Muscle layer of colon (tissue), 2 donors: ENCODE data around the gene CPLANE1.
"Not testable (repeated sequence)": the region's sequence is repeated elsewhere in the genome, so short reads cannot be mapped to it uniquely, and the experiment has no call there.

Experiments used
- H3K27ac ChIP-seq: one replicate; pipeline ENCODE4 v1.7.0; 2013; ENCODE audit warnings: low read depth, mild to moderate bottlenecking, low read length, moderate library complexity
- H3K27me3 ChIP-seq, 2 donors: one replicate each; pipeline ENCODE4 v1.7.0; 2013; ENCODE audit warnings: low read length in 2 of 2, mild to moderate bottlenecking in 2 of 2; ENCODE audit not compliant: insufficient read depth in 2 of 2, control insufficient read depth in 1 of 2
- H3K36me3 ChIP-seq: one replicate; pipeline ENCODE4 v1.7.0; 2013; ENCODE audit warnings: mild to moderate bottlenecking, low read length; ENCODE audit not compliant: insufficient read depth
- H3K4me1 ChIP-seq: one replicate; pipeline ENCODE4 v1.7.0; 2013; ENCODE audit warnings: mild to moderate bottlenecking, low read length; ENCODE audit not compliant: insufficient read depth
- H3K4me3 ChIP-seq, 2 donors: one replicate each; pipeline ENCODE4 v1.7.0; 2013; ENCODE audit warnings: low read length in 2 of 2, low read depth in 1 of 2, mild to moderate bottlenecking in 1 of 2, moderate library complexity in 1 of 2
- H3K9ac ChIP-seq: one replicate; pipeline ENCODE4 v1.7.0; 2013; ENCODE audit warnings: low read length
- H3K9me3 ChIP-seq: one replicate; pipeline ENCODE4 v1.7.0; 2013; ENCODE audit warnings: mild to moderate bottlenecking, low read length
- donor health status: abdominal sarcoma.
- donor health status: Adenocarcinoma of cecum.

CPLANE1 gene

GRCh38 chr5:37086466-37087173 lies 162.6 kb downstream of the CPLANE1 start:
- no peaks in the 10 kb centered on the region for H3K36me3 ChIP-seq
- H3K9me3 ChIP-seq: no peaks in the 10 kb centered on the region
- H3K4me1 ChIP-seq: no peaks in the 10 kb centered on the region
- no peak overlapping the region for H3K27ac ChIP-seq
- H3K27me3 ChIP-seq: no peaks in the 10 kb centered on the region
- H3K4me3 ChIP-seq: no peak overlapping the region
- no peak overlapping the region for H3K9ac ChIP-seq

- not testable (repeated sequence) for H3K4me1 ChIP-seq, H3K9ac ChIP-seq, H3K36me3 ChIP-seq, H3K4me3 ChIP-seq, H3K27ac ChIP-seq, H3K9me3 ChIP-seq, H3K27me3 ChIP-seq
Observed at GRCh38 chr5:37086026-37086425, 163.2 kb downstream of the CPLANE1 start.

- not testable (repeated sequence) for H3K4me3 ChIP-seq, H3K36me3 ChIP-seq, H3K4me1 ChIP-seq, H3K9me3 ChIP-seq, H3K9ac ChIP-seq, H3K27me3 ChIP-seq, H3K27ac ChIP-seq
Observed at GRCh38 chr5:37082977-37083376, 166.2 kb downstream of the CPLANE1 start.

- H3K9ac ChIP-seq: no peak overlapping the region
Observed at GRCh38 chr5:37080697-37081096, 168.5 kb downstream of the CPLANE1 start.

GRCh38 chr5:37077146-37077545 lies 172.0 kb downstream of the CPLANE1 start:
- no peaks in the 10 kb centered on the region for H3K27me3 ChIP-seq
- H3K9me3 ChIP-seq: no peaks in the 10 kb centered on the region
- H3K9ac ChIP-seq: no peak overlapping the region
- no peaks in the 10 kb centered on the region for H3K4me1 ChIP-seq
- H3K27ac ChIP-seq: no peak overlapping the region
- H3K36me3 ChIP-seq: no peaks in the 10 kb centered on the region
- no peak overlapping the region for H3K4me3 ChIP-seq

More at GRCh38 chr5:37080697-37081096, 168.5 kb downstream of the CPLANE1 start:
- no peak overlapping the region for H3K27ac ChIP-seq
- no peaks in the 10 kb centered on the region for H3K4me1 ChIP-seq
- no peaks in the 10 kb centered on the region for H3K27me3 ChIP-seq
- H3K4me3 ChIP-seq: no peak overlapping the region
- H3K9me3 ChIP-seq: no peaks in the 10 kb centered on the region
- H3K36me3 ChIP-seq: no peaks in the 10 kb centered on the region

- H3K9ac ChIP-seq: no peak overlapping the region
- no peak overlapping the region for H3K27ac ChIP-seq
- H3K36me3 ChIP-seq: no peaks in the 10 kb centered on the region
- H3K4me3 ChIP-seq: no peak overlapping the region
- H3K27me3 ChIP-seq: no peaks in the 10 kb centered on the region
- no peaks in the 10 kb centered on the region for H3K9me3 ChIP-seq
- H3K4me1 ChIP-seq: no peaks in the 10 kb centered on the region
Observed at GRCh38 chr5:37075399-37075950, 173.7 kb downstream of the CPLANE1 start.

- Histone ChIP-seq H3K4me1 (no peaks in the 10 kb centered on the region), H3K36me3 (no peaks in the 10 kb centered on the region), H3K27me3 (no peaks in the 10 kb centered on the region), H3K4me3 (no peak overlapping the region), H3K27ac (no peak overlapping the region), H3K9me3 (no peaks in the 10 kb centered on the region), H3K9ac (no peak overlapping the region)
Observed at GRCh38 chr5:37071901-37072581, 177.1 kb downstream of the CPLANE1 start.

GRCh38 chr5:37071487-37071886 lies 177.7 kb downstream of the CPLANE1 start:
- H3K27ac ChIP-seq: no peak overlapping the region
- peaks cover 2% of the 10 kb centered on the region for H3K36me3 ChIP-seq
- no peak overlapping the region for H3K4me3 ChIP-seq
- no peaks in the 10 kb centered on the region for H3K9me3 ChIP-seq
- H3K27me3 ChIP-seq: no peaks in the 10 kb centered on the region
- H3K9ac ChIP-seq: no peak overlapping the region
- no peaks in the 10 kb centered on the region for H3K4me1 ChIP-seq

- H3K27ac ChIP-seq: no peak overlapping the region
Observed at GRCh38 chr5:37064442-37064841, 184.7 kb downstream of the CPLANE1 start.

GRCh38 chr5:37063739-37064138 lies 185.4 kb downstream of the CPLANE1 start:
- no peak overlapping the region for H3K27ac ChIP-seq
- no peak overlapping the region for H3K4me3 ChIP-seq
- no peaks in the 10 kb centered on the region for H3K4me1 ChIP-seq
- H3K36me3 ChIP-seq: peaks cover 45% of the 10 kb centered on the region
- no peak overlapping the region for H3K9ac ChIP-seq
- no peaks in the 10 kb centered on the region for H3K27me3 ChIP-seq
- no peaks in the 10 kb centered on the region for H3K9me3 ChIP-seq

More at GRCh38 chr5:37064442-37064841, 184.7 kb downstream of the CPLANE1 start:
- Histone ChIP-seq H3K9me3 (no peaks in the 10 kb centered on the region), H3K4me1 (no peaks in the 10 kb centered on the region), H3K36me3 (peaks cover 44% of the 10 kb centered on the region), H3K4me3 (no peak overlapping the region), H3K27me3 (no peaks in the 10 kb centered on the region), H3K9ac (no peak overlapping the region)

GRCh38 chr5:37060030-37060429 lies 189.1 kb downstream of the CPLANE1 start:
- Histone ChIP-seq H3K36me3 (peaks cover 44% of the 10 kb centered on the region), H3K4me3 (no peak overlapping the region), H3K27me3 (no peaks in the 10 kb centered on the region), H3K9me3 (no peaks in the 10 kb centered on the region), H3K27ac (no peak overlapping the region), H3K9ac (no peak overlapping the region), H3K4me1 (no peaks in the 10 kb centered on the region)
